H9 (cell line): Measurements from ENCODE around the gene DNAH8. TPM values are rescaled to one million over a fixed set of nuclear protein-coding genes. Genes with fewer than 3 reads are reported as not detected.

Source experiments
- DNase-seq: peaks from one replicate; pipeline ENCODE4 v3.0.0-alpha.2; 2017
- H2AFZ ChIP-seq: one replicate; pipeline ENCODE4 v1.6.1; 2013; ENCODE audit warnings: mild to moderate bottlenecking, low read length, control low read depth, moderate library complexity
- H2AK5ac ChIP-seq: 2 replicates; pipeline ENCODE4 v1.6.1; 2013; ENCODE audit warnings: low read length, control low read depth, mixed read lengths; ENCODE audit not compliant: insufficient read length
- H2BK120ac ChIP-seq: one replicate; pipeline ENCODE4 v1.6.1; 2013; ENCODE audit warnings: low read depth, mild to moderate bottlenecking, low read length, control low read depth, inconsistent platforms; ENCODE audit not compliant: poor library complexity, severe bottlenecking
- H2BK12ac ChIP-seq: 2 replicates; pipeline ENCODE4 v1.6.1; 2013; ENCODE audit warnings: low read length, control low read depth, mixed read lengths, low read depth; ENCODE audit not compliant: insufficient read length
- H2BK15ac ChIP-seq: 2 replicates; pipeline ENCODE4 v1.6.1; 2013; ENCODE audit warnings: low read depth, low read length, control low read depth
- H2BK20ac ChIP-seq: one replicate; pipeline ENCODE4 v1.6.1; 2013; ENCODE audit warnings: low read depth, mild to moderate bottlenecking, low read length, control low read depth, inconsistent platforms; ENCODE audit not compliant: poor library complexity, severe bottlenecking
- H2BK5ac ChIP-seq: 2 replicates; pipeline ENCODE4 v1.6.1; 2013; ENCODE audit warnings: low read length, control low read depth, mixed read lengths; ENCODE audit not compliant: insufficient read length
- H3K14ac ChIP-seq: 2 replicates; pipeline ENCODE4 v1.6.1; 2013; ENCODE audit warnings: low read length, control low read depth; ENCODE audit not compliant: insufficient read depth
- H3K18ac ChIP-seq: 2 replicates; pipeline ENCODE4 v1.6.1; 2013; ENCODE audit warnings: low read depth, mild to moderate bottlenecking, mixed read lengths, low read length, control low read depth; ENCODE audit not compliant: insufficient read length
- H3K23ac ChIP-seq: 2 replicates; pipeline ENCODE4 v1.6.1; 2013; ENCODE audit warnings: low read length, control low read depth, mixed read lengths, low read depth; ENCODE audit not compliant: insufficient read length
- H3K23me2 ChIP-seq: 2 replicates; pipeline ENCODE4 v1.6.1; 2013; ENCODE audit warnings: low read depth, mild to moderate bottlenecking, mixed read lengths, low read length, control low read depth; ENCODE audit not compliant: insufficient read length, poor library complexity, severe bottlenecking
- H3K27ac ChIP-seq: 2 replicates; pipeline ENCODE4 v1.5.1; 2013; ENCODE audit warnings: low read length, control low read depth, mixed read lengths, low read depth; ENCODE audit not compliant: insufficient read length
- H3K27me3 ChIP-seq: 2 replicates; pipeline ENCODE4 v1.6.1; 2013; ENCODE audit warnings: low read length, control low read depth, inconsistent platforms; ENCODE audit not compliant: insufficient read depth
- H3K4ac ChIP-seq: 2 replicates; pipeline ENCODE4 v1.6.1; 2013; ENCODE audit warnings: low read depth, mild to moderate bottlenecking, control low read depth, inconsistent platforms, low read length, moderate library complexity
- H3K4me1 ChIP-seq: 2 replicates; pipeline ENCODE4 v1.6.1; 2013; ENCODE audit warnings: low read length, control low read depth, inconsistent platforms; ENCODE audit not compliant: insufficient read depth
- H3K4me2 ChIP-seq: 2 replicates; pipeline ENCODE4 v1.6.1; 2013; ENCODE audit warnings: low read length, control low read depth, mixed read lengths; ENCODE audit not compliant: insufficient read length, insufficient read depth
- H3K56ac ChIP-seq: 2 replicates; pipeline ENCODE4 v1.6.1; 2013; ENCODE audit warnings: low read depth, mild to moderate bottlenecking, mixed read lengths, low read length, control low read depth; ENCODE audit not compliant: insufficient read length
- H3K79me1 ChIP-seq: 2 replicates; pipeline ENCODE4 v1.6.1; 2013; ENCODE audit warnings: low read depth, mild to moderate bottlenecking, moderate library complexity, low read length, control low read depth, inconsistent platforms; ENCODE audit not compliant: insufficient read depth, poor library complexity, severe bottlenecking
- H3K79me2 ChIP-seq: 2 replicates; pipeline ENCODE4 v1.6.1; 2013; ENCODE audit warnings: low read length, control low read depth, inconsistent platforms; ENCODE audit not compliant: insufficient read depth
- H3K9ac ChIP-seq: 2 replicates; pipeline ENCODE4 v1.6.1; 2013; ENCODE audit warnings: low read length, control low read depth, mixed read lengths; ENCODE audit not compliant: insufficient read length; ENCODE audit errors: extremely low read depth
- H3K9me3 ChIP-seq: one replicate; pipeline ENCODE4 v1.6.1; 2013; ENCODE audit warnings: low read depth, low read length, inconsistent platforms; ENCODE audit not compliant: control insufficient read depth
- H3T11ph ChIP-seq: one replicate; pipeline ENCODE4 v1.6.1; 2013; ENCODE audit warnings: mild to moderate bottlenecking, low read length, control low read depth, inconsistent platforms
- H4K20me1 ChIP-seq: one replicate; pipeline ENCODE4 v1.6.1; 2013; ENCODE audit not compliant: control insufficient read depth, insufficient read length, insufficient read depth
- H4K5ac ChIP-seq: 2 replicates; pipeline ENCODE4 v1.6.1; 2013; ENCODE audit warnings: low read depth, mild to moderate bottlenecking, mixed read lengths, low read length, control low read depth; ENCODE audit not compliant: insufficient read length
- H4K8ac ChIP-seq: replicated peaks from 2 replicates; pipeline ENCODE4 v1.6.1; 2013; ENCODE audit warnings: low read length, control low read depth, mixed read lengths, low read depth; ENCODE audit not compliant: insufficient read length
- H4K91ac ChIP-seq: 2 replicates; pipeline ENCODE4 v1.6.1; 2013; ENCODE audit warnings: low read depth, mild to moderate bottlenecking, moderate library complexity, mixed read lengths, low read length, control low read depth; ENCODE audit not compliant: insufficient read length
- H3K27ac Mint-ChIP-seq, 3 experiments: 2 replicates in 2 of 3; 3 replicates in 1 of 3; pipeline ENCODE4 v1.8.0; 2020 to 2021; ENCODE audit warnings: mixed read lengths in 3 of 3, mild to moderate bottlenecking in 1 of 3, moderate library complexity in 1 of 3
- H3K27me3 Mint-ChIP-seq: 2 replicates; pipeline ENCODE4 v1.8.0; 2021; ENCODE audit warnings: low read depth, mild to moderate bottlenecking, moderate library complexity, mixed read lengths
- H3K36me3 Mint-ChIP-seq, 3 experiments: 2 replicates in 2 of 3; 3 replicates in 1 of 3; pipeline ENCODE4 v1.8.0; 2020 to 2021; ENCODE audit warnings: low read depth in 3 of 3, mixed read lengths in 3 of 3; ENCODE audit not compliant: insufficient read depth in 1 of 3
- H3K4me1 Mint-ChIP-seq, 2 experiments: 2 replicates each; pipeline ENCODE4 v1.8.0; 2020; ENCODE audit warnings: mixed read lengths in 2 of 2
- H3K4me3 Mint-ChIP-seq, 2 experiments: 2 replicates in 1 of 2; 3 replicates in 1 of 2; pipeline ENCODE4 v1.8.0; 2020 to 2021; ENCODE audit warnings: mild to moderate bottlenecking in 2 of 2, mixed read lengths in 2 of 2, moderate library complexity in 1 of 2
- H3K9me3 Mint-ChIP-seq, 2 experiments: 2 replicates in 1 of 2; 3 replicates in 1 of 2; pipeline ENCODE4 v1.8.0; 2020; ENCODE audit warnings: mild to moderate bottlenecking in 2 of 2, mixed read lengths in 2 of 2, moderate library complexity in 1 of 2
- CTCF ChIP-seq: fragments of 200-600 bp; sonication (generic); conservative IDR thresholded peaks from 3 replicates; pipeline ENCODE4 v1.8.0; 2021; ENCODE audit warnings: antibody characterized with exemption, mild to moderate bottlenecking
- WGBS: extraction: QIAGEN DNeasy Blood & Tissue Kit; methylation state at CpG from one replicate; pipeline ENCODE4 v1.1.7; 2013; ENCODE audit warnings: missing lambda C conversion rate, low lambda C conversion rate, mixed read lengths; ENCODE audit not compliant: insufficient read length; ENCODE audit errors: extremely low coverage; 5-methylcytosine and 5-hydroxymethylcytosine counted together
- total RNA-seq: library from RNA; stranded (reverse); gene quantifications from 2 replicates; pipeline ENCODE4 v1.2.1, GENCODE V29; 2021

Gene DNAH8
- total RNA-seq, 1 experiment from 2014 or later, result not detected

DNA sequence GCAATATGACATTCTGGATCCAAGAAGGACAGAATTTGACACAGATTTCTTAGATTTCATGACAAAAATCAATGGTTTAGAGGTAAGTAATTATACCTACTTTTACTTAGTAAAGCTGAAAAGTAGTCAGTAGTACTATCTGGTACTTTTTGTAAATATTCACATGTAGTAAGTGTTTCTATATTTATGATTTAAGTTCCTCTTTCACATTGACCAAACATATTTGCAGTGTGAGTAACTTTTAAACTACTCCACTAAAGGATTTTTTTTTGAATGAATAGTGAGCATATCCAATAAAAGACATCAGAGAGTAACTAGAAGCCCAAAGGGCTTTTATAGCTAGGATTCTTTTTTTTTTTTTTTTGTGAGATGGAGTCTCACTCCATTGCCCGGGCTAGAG is 60.8 kb downstream of the DNAH8 start:
- Mint-ChIP-seq H3K9me3 (no peaks in the 10 kb centered on the region), H3K4me1 (no peaks in the 10 kb centered on the region), H3K36me3 (no peaks in the 10 kb centered on the region), H3K27me3 (peaks cover 8% of the 10 kb centered on the region), H3K27ac (no peak overlapping the region), H3K4me3 (no peak overlapping the region)
- H3K9me3 ChIP-seq, result no peaks in the 10 kb centered on the region
- H2BK5ac ChIP-seq, result no peak overlapping the region
- no peak overlapping the region for H3T11ph ChIP-seq
- H3K14ac ChIP-seq, result no peak overlapping the region
- no peak overlapping the region for H3K56ac ChIP-seq
- no peak overlapping the region for H3K23ac ChIP-seq
- no peaks in the 10 kb centered on the region for H4K20me1 ChIP-seq
- H3K27ac ChIP-seq, result no peak overlapping the region
- no peaks in the 10 kb centered on the region for H3K23me2 ChIP-seq
- H3K9ac ChIP-seq, result no peak overlapping the region
- DNase-seq, result no peak
- no peak for TF ChIP-seq CTCF
- no peaks in the 10 kb centered on the region for H3K79me1 ChIP-seq
- no peaks in the 10 kb centered on the region for H3K4me1 ChIP-seq
- H2BK15ac ChIP-seq, result no peak overlapping the region
- no peak overlapping the region for H4K91ac ChIP-seq
- no CpG with 5 or more reads among the region's 1 CpG for WGBS
- no peaks in the 10 kb centered on the region for H3K27me3 ChIP-seq
- H3K4ac ChIP-seq, result no peak overlapping the region
- no peak overlapping the region for H4K8ac ChIP-seq
- no peak overlapping the region for H2AK5ac ChIP-seq
- no peak overlapping the region for H2BK12ac ChIP-seq
- H3K4me2 ChIP-seq, result no peak overlapping the region
- no peak overlapping the region for H4K5ac ChIP-seq
- H2BK120ac ChIP-seq, result no peak overlapping the region
- H2BK20ac ChIP-seq, result no peak overlapping the region
- H3K79me2 ChIP-seq, result no peaks in the 10 kb centered on the region
- no peak overlapping the region for H2AFZ ChIP-seq
- H3K18ac ChIP-seq, result no peak overlapping the region
